RWPE1 (cell line): ENCODE measurements around the gene MRPS23.

Experiments used
- CTCF ChIA-PET: fragments of 350-600 bp; sonication (Branson Sonifier 250); formaldehyde crosslinking; extraction: SDS; loops from one replicate; lab custom pipeline; 2021; lab: Yijun Ruan, JAX
- POLR2A ChIA-PET: fragments of 400-600 bp; formaldehyde crosslinking; extraction: SDS; loops from one replicate; lab custom pipeline; 2020; ENCODE audit warnings: antibody characterized with exemption; ENCODE audit not compliant: low non-redundant PET; lab: Yijun Ruan, JAX
- DNase-seq: peaks from one replicate; pipeline ENCODE4 v3.0.0; 2012; ENCODE audit warnings: low spot score
- H3K27ac ChIP-seq: fragments of 450-650 bp; 2 replicates; pipeline ENCODE4 v1.5.1; 2017
- TF ChIP-seq, protein P1 (sequence below): fragments of 450-650 bp; conservative IDR thresholded peaks from 2 replicates; pipeline ENCODE4 v1.5.1; 2017; ENCODE audit warnings: low read depth, mild to moderate bottlenecking

MRPS23 gene

DNA sequence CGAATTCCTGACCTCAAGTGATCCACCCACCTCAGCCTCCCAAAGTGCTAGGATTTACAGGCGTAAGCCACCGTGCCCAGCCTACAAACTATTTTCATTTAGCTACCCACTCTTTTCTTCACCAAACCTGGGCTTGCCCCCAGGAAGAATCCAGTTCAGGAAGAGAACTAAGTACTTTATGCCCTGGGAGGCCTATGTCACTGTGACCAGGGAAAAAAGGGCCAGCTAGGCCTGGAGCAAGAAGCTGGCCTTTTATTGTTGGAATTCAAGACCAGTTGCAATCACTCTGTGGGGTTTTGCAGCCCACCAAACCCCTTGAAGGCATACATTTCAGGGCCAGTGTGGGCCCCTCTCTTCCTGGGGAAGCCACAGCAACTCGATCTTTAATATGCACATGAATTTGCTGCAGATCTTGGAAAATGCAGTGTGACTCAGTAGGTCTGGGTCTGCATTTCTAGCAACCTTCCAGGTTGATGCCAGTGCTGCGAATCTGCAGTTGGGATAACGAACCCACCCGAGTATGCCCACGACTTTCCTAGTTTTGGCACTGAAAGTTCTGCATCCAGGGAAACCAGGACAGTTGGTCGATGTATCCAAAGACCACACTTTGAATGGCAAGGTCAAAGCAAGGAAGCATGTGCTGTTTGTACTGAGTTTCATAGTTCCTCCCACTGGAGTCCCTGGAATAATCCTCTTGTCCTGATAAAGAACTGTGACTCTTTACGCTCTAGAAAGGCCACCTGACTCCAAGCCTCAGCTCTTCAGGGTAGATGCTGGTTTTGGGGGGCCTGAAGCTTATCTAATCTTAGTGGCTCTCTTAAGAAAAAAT, 7.2 kb upstream of the MRPS23 start:
- POLR2A ChIA-PET, result interaction anchor here (0.6 kb wide), 1 partner anchor 17 kb away, joined by 3 read pairs; no protein-coding TSS in a partner anchor
- TF ChIP-seq, protein P1, sequence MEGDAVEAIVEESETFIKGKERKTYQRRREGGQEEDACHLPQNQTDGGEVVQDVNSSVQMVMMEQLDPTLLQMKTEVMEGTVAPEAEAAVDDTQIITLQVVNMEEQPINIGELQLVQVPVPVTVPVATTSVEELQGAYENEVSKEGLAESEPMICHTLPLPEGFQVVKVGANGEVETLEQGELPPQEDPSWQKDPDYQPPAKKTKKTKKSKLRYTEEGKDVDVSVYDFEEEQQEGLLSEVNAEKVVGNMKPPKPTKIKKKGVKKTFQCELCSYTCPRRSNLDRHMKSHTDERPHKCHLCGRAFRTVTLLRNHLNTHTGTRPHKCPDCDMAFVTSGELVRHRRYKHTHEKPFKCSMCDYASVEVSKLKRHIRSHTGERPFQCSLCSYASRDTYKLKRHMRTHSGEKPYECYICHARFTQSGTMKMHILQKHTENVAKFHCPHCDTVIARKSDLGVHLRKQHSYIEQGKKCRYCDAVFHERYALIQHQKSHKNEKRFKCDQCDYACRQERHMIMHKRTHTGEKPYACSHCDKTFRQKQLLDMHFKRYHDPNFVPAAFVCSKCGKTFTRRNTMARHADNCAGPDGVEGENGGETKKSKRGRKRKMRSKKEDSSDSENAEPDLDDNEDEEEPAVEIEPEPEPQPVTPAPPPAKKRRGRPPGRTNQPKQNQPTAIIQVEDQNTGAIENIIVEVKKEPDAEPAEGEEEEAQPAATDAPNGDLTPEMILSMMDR, result no peak
- CTCF ChIA-PET, result interaction anchor here (0.6 to 3.6 kb wide), 10 partner anchors 18 to 733 kb away, joined by 3 to 16 read pairs (median 4); no protein-coding TSS in a partner anchor
- no peak for DNase-seq
- H3K27ac ChIP-seq, result peak overlapping the region; percentile 28; the same call in 1 of the 2 replicates

DNA sequence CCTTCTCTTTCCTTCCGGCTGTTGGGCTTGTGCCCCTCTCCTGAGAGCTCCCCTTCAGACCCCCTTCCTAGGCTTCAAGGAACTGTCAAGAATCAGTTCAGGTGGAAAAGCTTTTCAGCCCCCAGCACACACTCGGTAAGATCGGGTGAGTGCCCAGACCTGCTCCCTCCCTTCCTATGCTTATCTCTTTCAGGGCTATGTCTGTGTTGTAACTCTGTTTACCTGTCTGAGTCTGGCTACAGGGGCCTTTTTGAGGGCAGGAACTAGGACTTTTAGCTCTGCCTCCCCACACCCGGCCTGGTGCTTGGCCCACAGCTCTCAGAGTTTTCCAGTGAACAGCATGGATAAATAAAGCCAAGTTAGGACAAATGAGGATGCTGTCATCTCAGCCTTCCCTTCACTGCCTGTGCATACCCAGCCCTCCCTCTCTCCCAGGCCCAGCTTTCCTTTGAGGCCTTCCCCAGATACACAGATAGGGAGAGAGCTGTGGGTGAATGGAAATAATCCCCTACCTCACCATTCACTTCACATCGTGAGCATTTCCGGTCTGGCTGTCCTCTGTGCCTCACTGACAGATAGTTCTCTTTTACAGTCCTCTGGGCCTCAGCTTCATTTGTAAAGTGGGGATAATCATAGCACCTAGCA, 5.7 kb upstream of the MRPS23 start:
- TF ChIP-seq, protein P1, result no peak
- ChIA-PET POLR2A (no interaction called here), CTCF (interaction anchor here (3.6 kb wide), 1 partner anchor 143 kb away, joined by 16 read pairs; no protein-coding TSS in a partner anchor)

DNA sequence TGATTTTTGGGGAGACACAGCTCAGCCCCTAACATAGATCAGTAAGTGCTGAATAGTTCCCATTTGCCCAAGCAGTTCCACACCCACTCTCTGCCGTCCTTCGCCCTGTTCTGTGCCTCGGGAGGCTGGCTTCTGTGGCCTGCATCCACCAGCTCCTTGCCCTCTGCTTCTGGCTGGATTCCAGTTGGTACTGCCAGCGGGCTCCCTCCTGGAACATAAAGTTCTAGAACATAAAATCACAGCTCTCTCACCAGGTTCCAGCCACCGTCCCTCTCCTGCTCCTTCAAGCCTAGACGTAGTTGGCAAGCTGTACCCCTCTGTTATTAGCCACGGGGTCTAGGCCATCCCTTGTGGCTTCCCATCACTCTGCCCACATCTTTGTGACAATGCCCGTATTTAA, 3.9 kb upstream of the MRPS23 start:
- no peak for DNase-seq
- TF ChIP-seq, protein P1, result no peak
- CTCF ChIA-PET, result interaction anchor here (0.8 kb wide), 1 partner anchor 146 kb away, joined by 3 read pairs; no protein-coding TSS in a partner anchor

More for the DNA sequence above, 5.7 kb upstream of the MRPS23 start:
- no peak overlapping the region; the same call in 1 of the 2 replicates for H3K27ac ChIP-seq
- no peak for DNase-seq

DNA sequence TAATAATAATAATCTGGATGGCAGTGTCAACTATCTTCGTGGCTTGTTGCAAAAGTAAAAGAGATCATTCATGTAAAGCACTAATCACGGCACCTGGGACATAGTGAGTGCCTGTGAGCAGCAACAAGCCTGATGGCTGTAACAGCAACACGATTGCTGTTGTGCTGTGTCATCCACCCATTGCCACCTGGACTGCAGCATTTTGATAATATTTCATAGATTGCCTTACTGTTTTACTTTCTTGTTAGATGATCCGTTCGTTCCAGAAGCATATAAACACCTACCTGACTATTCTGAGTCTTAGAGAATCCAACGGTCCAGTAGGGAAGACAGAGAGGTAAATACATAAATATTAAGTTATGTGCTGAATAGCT, 3.1 kb upstream of the MRPS23 start:
- POLR2A ChIA-PET, result no interaction called here
- H3K27ac ChIP-seq, result no peak overlapping the region
- no peak for DNase-seq
- CTCF ChIA-PET, result interaction anchor here (0.8 kb wide), 1 partner anchor 146 kb away, joined by 3 read pairs; no protein-coding TSS in a partner anchor
- TF ChIP-seq, protein P1, result no peak

More for the DNA sequence above, 3.9 kb upstream of the MRPS23 start:
- H3K27ac ChIP-seq, result peak overlapping the region; percentile 59
- POLR2A ChIA-PET, result no interaction called here

DNA sequence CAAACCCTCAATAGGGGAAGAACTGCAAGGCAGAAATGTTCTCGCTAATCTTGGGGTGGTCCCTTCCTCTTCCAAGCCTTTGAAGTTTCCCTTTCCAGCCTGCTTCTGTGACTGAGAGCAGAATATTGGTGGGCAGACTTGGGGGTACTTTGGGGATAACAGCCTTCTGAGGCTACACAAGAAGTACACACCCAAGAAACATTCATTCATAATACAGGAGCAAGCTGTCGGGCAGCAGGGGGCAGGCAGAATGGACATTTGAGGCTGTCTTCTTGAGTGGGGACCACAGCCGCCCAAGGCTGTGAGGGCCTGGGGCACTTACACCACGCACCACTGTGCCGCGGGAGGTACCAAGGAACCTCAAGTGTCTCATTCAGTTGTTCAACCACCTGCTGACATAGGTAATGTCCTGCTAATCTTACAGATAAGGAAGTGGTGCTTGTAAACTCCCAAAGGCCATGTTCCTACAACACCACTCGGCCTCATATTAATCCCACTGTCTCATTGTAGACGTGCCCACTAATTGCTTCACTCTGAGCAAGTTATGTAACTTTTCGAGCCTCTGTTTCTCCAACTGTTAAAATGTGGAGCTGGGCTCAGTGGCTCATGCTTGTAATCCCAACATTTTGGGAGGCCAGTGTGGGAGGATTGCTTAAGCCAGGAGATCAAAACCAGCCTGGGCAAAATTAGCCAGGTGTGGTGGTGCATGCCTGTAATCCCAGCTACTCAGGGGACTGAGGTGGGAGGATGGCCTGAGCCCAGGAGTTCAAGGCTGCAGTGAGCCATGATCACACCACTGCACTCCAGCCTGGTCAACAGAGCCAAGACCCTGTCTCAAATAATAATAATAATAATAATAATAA, 2.5 kb upstream of the MRPS23 start:
- H3K27ac ChIP-seq, result no peak overlapping the region
- TF ChIP-seq, protein P1, result no peak
- POLR2A ChIA-PET, result no interaction called here
- CTCF ChIA-PET, result interaction anchor here (0.6 to 0.9 kb wide), 2 partner anchors 143 to 537 kb away, joined by 3 read pairs; no protein-coding TSS in a partner anchor
- DNase-seq, result no peak
